Suprapubic skin (tissue), 4 donors: ENCODE results near the gene BIRC2. TPM values are rescaled to one million over a fixed set of nuclear protein-coding genes. Genes with fewer than 3 reads are reported as not detected.

ENCODE experiments used
- DNase-seq, 2 donors: peaks; one replicate each; pipeline ENCODE4 v3.0.0-alpha.2; 2019; ENCODE audit warnings: low spot score in 2 of 2
- H3K27ac ChIP-seq: fragments of 200-600 bp; sonication (generic); one replicate; pipeline ENCODE4 v1.5.1; 2019
- H3K27me3 ChIP-seq: fragments of 200-600 bp; sonication (generic); one replicate; pipeline ENCODE4 v1.5.1; 2019
- H3K36me3 ChIP-seq: fragments of 200-600 bp; sonication (generic); one replicate; pipeline ENCODE4 v1.5.1; 2019
- H3K4me1 ChIP-seq: fragments of 200-600 bp; sonication (generic); one replicate; pipeline ENCODE4 v1.5.1; 2019
- H3K4me3 ChIP-seq: fragments of 200-600 bp; sonication (generic); one replicate; pipeline ENCODE4 v1.5.1; 2019; ENCODE audit warnings: mild to moderate bottlenecking
- H3K9me3 ChIP-seq: fragments of 200-600 bp; sonication (generic); one replicate; pipeline ENCODE4 v1.5.1; 2019
- EP300 ChIP-seq: sonication (generic); formaldehyde crosslinking; IDR thresholded peaks from one replicate; pipeline ENCODE4 v1.6.1; 2017; ENCODE audit warnings: antibody characterized with exemption
- POLR2A ChIP-seq, 2 donors: fragments of 450-650 bp; IDR thresholded peaks; one replicate each; pipeline ENCODE4 v1.6.1; 2017; ENCODE audit warnings: antibody characterized with exemption in 2 of 2, mild to moderate bottlenecking in 2 of 2, moderate library complexity in 2 of 2
- POLR2AphosphoS5 ChIP-seq, 3 donors: sonication (generic); formaldehyde crosslinking; IDR thresholded peaks; one replicate each; pipeline ENCODE4 v1.6.1; 2017; ENCODE audit warnings: antibody characterized with exemption in 3 of 3
- WGBS: methylation state at CpG from one replicate; pipeline ENCODE4 v1.1.5; 2018; 5-methylcytosine and 5-hydroxymethylcytosine counted together
- total RNA-seq, 4 donors: library from RNA; depleted of rRNA; stranded (reverse); fragments of >200 nt; gene quantifications; one replicate each; pipeline ENCODE4 v1.1.0, GENCODE V29; 2016
- TF ChIP-seq, protein P1 (sequence below), 2 donors: fragments of 200-600 bp in 1 of 2; fragments of 450-650 bp in 1 of 2; sonication (generic) in 1 of 2; IDR thresholded peaks; one replicate each; pipeline ENCODE4 v1.5.1; 2016 to 2019; ENCODE audit warnings: antibody characterized with exemption in 2 of 2, mild to moderate bottlenecking in 1 of 2, moderate library complexity in 1 of 2

The BIRC2 gene
- total RNA-seq, 4 donors from 2014 or later: 56.9 to 76.5 (median 64.6) TPM

DNA sequence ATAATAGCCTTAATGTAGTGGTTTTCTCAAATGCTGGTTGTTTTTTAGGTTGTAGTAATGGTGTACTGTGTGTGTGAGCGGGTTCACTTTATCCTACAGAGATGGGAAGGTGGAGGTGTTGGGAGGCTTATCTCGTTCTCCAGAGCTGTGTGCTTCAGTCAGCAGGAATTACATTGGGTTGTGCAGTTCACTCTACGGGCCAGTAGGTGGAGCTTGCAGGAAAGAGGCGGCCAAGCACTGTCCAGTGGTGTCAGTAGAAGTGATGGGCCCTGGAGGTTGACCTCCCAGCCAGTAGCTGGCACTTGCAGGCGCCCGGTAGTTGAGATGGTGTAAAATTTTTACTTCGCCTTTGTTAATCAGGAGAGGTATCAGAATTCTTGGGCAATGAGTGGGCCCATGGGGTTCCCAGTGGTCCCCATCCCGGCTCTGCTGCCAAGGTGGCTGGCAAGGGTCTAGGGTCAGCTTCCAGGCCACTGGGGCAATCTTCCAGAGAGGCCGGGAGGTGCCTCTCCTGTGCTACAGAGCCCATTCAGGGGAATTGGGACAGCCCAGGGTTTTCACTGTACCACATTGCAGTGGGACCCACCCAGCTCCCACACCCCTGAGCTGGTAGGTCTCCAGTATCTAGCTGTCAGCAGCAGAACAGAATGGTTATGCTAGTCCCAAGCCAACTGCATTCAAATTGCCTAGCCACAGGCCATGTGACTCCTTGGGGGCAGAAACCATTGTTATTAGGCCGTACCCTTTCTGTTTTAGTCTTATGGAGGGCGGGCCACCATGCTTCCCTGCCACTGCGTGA lies 43.9 kb downstream of the BIRC2 start:
- peak; percentile 73 to 82 for DNase-seq
- H3K4me3 ChIP-seq: no peak overlapping the region
- H3K9me3 ChIP-seq: no peaks in the 10 kb centered on the region
- H3K27ac ChIP-seq: no peak overlapping the region
- no peak for TF ChIP-seq POLR2AphosphoS5 (IDR thresholded peaks at IDR 0.05)
- no peak for TF ChIP-seq POLR2A (IDR thresholded peaks at IDR 0.05)
- TF ChIP-seq EP300: no peak
- TF ChIP-seq, protein P1, sequence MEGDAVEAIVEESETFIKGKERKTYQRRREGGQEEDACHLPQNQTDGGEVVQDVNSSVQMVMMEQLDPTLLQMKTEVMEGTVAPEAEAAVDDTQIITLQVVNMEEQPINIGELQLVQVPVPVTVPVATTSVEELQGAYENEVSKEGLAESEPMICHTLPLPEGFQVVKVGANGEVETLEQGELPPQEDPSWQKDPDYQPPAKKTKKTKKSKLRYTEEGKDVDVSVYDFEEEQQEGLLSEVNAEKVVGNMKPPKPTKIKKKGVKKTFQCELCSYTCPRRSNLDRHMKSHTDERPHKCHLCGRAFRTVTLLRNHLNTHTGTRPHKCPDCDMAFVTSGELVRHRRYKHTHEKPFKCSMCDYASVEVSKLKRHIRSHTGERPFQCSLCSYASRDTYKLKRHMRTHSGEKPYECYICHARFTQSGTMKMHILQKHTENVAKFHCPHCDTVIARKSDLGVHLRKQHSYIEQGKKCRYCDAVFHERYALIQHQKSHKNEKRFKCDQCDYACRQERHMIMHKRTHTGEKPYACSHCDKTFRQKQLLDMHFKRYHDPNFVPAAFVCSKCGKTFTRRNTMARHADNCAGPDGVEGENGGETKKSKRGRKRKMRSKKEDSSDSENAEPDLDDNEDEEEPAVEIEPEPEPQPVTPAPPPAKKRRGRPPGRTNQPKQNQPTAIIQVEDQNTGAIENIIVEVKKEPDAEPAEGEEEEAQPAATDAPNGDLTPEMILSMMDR (IDR thresholded peaks at IDR 0.05): peak; percentile 46 to 74
- WGBS: 78% methylated on average over 7 of the region's 12 CpGs
- no peaks in the 10 kb centered on the region for H3K4me1 ChIP-seq
- H3K27me3 ChIP-seq: no peaks in the 10 kb centered on the region
- H3K36me3 ChIP-seq: peaks cover 61% of the 10 kb centered on the region

GRCh38 chr11:102391549-102392237 lies 44.7 kb downstream of the BIRC2 start:
- Histone ChIP-seq H3K9me3 (no peaks in the 10 kb centered on the region), H3K4me1 (no peaks in the 10 kb centered on the region), H3K27me3 (no peaks in the 10 kb centered on the region), H3K36me3 (peaks cover 58% of the 10 kb centered on the region), H3K4me3 (no peak overlapping the region), H3K27ac (no peak overlapping the region)
- 94% methylated on average over 3 of the region's 4 CpGs for WGBS
- TF ChIP-seq POLR2A (IDR thresholded peaks at IDR 0.05): no peak
- TF ChIP-seq EP300: no peak
- TF ChIP-seq POLR2AphosphoS5 (IDR thresholded peaks at IDR 0.05): no peak
- TF ChIP-seq, protein P1 (IDR thresholded peaks at IDR 0.05): no peak
- DNase-seq: no peak

DNA sequence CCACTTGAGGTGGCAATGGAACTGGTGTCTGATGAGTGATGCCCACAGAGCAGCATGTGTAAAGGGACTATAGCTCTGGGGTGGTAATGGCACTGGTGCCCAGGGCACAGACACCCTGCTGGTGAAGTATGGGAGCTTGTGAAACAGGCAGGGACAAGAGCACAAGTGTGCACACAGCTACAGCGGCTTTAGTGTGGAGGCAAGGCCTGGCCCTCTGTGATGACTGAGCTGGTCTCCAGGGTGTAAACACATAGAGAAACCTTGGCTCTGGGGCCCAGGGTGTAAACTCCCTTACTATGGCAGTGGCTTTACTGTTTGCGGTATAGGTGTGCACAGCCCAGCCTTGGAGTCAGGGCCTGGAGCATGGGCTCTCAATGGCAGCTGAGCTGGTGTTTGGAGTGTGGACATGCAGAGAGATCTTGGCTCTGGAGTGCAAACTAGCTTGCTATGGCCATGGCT lies 46.3 kb downstream of the BIRC2 start:
- Histone ChIP-seq H3K4me3 (no peak overlapping the region), H3K36me3 (peaks cover 58% of the 10 kb centered on the region), H3K27ac (no peak overlapping the region), H3K4me1 (no peaks in the 10 kb centered on the region), H3K27me3 (no peaks in the 10 kb centered on the region), H3K9me3 (no peaks in the 10 kb centered on the region)
- WGBS: 90% methylated on average over 2 of the region's 2 CpGs
- no peak for DNase-seq
- TF ChIP-seq EP300 (no peak), POLR2A (IDR thresholded peaks at IDR 0.05) (no peak), POLR2AphosphoS5 (IDR thresholded peaks at IDR 0.05) (no peak)
- TF ChIP-seq, protein P1 (IDR thresholded peaks at IDR 0.05): no peak

GRCh38 chr11:102395720-102396393 lies 48.8 kb downstream of the BIRC2 start:
- no peak overlapping the region for H3K27ac ChIP-seq
- H3K9me3 ChIP-seq: no peaks in the 10 kb centered on the region
- no peak overlapping the region for H3K4me3 ChIP-seq
- WGBS: 94% methylated on average over 6 of the region's 6 CpGs
- no peaks in the 10 kb centered on the region for H3K27me3 ChIP-seq
- no peaks in the 10 kb centered on the region for H3K4me1 ChIP-seq
- TF ChIP-seq, protein P1 (IDR thresholded peaks at IDR 0.05): no peak
- no peak for TF ChIP-seq POLR2AphosphoS5 (IDR thresholded peaks at IDR 0.05)
- TF ChIP-seq POLR2A (IDR thresholded peaks at IDR 0.05): no peak
- TF ChIP-seq EP300: no peak
- peaks cover 70% of the 10 kb centered on the region for H3K36me3 ChIP-seq
- no peak for DNase-seq
